ENCODE data around the gene DFFA.
"Not testable (repeated sequence)": the region's sequence is repeated elsewhere in the genome, so short reads cannot be mapped to it uniquely, and the experiment has no call there.

DFFA gene

GRCh38 chr1:10506046-10506676 lies 33.8 kb upstream of the DFFA start:
- DNase-seq (ENCODE audit: low read depth), result not testable (repeated sequence)

- no peak for DNase-seq (ENCODE audit: low read depth)
Measured at GRCh38 chr1:10504249-10504648, 31.9 kb upstream of the DFFA start.

- DNase-seq (ENCODE audit: low read depth), result no peak
Measured at GRCh38 chr1:10502206-10502605, 29.9 kb upstream of the DFFA start.

- no peak for DNase-seq (ENCODE audit: low read depth)
Measured at GRCh38 chr1:10498231-10498630, 25.9 kb upstream of the DFFA start.

- DNase-seq (ENCODE audit: low read depth), result no peak
Measured at GRCh38 chr1:10497109-10497508, 24.8 kb upstream of the DFFA start.

- DNase-seq (ENCODE audit: low read depth), result no peak
Measured at GRCh38 chr1:10495952-10496351, 23.6 kb upstream of the DFFA start.

- DNase-seq (ENCODE audit: low read depth), result no peak
Measured at GRCh38 chr1:10495475-10495817, 23.1 kb upstream of the DFFA start.

- no peak for DNase-seq (ENCODE audit: low read depth)
Measured at GRCh38 chr1:10494754-10495474, 22.6 kb upstream of the DFFA start.

- DNase-seq (ENCODE audit: low read depth), result no peak
Measured at GRCh38 chr1:10494418-10494753, 22.1 kb upstream of the DFFA start.

- no peak for DNase-seq (ENCODE audit: low read depth)
Measured at GRCh38 chr1:10490286-10490970, 18.1 kb upstream of the DFFA start.

GRCh38 chr1:10489291-10490055 lies 17.1 kb upstream of the DFFA start:
- DNase-seq (ENCODE audit: low read depth), result no peak

- no peak for DNase-seq (ENCODE audit: low read depth)
Measured at GRCh38 chr1:10484521-10484920, 12.2 kb upstream of the DFFA start.

GRCh38 chr1:10480614-10481013 lies 8.3 kb upstream of the DFFA start:
- no peak for DNase-seq (ENCODE audit: low read depth)

- DNase-seq (ENCODE audit: low read depth), result no peak
Measured at GRCh38 chr1:10479296-10479695, 7.0 kb upstream of the DFFA start.

GRCh38 chr1:10475510-10475909 lies 3.2 kb upstream of the DFFA start:
- no peak for DNase-seq (ENCODE audit: low read depth)

- peak; percentile 46 for DNase-seq (ENCODE audit: low read depth)
Measured at GRCh38 chr1:10474613-10475507, 2.5 kb upstream of the DFFA start, which contains the start of gene PEX14. Gene PEX14, plus strand, starts transcription at chr1:10474950. Its CDS starts 17 bp downstream, at chr1:10474967.

GRCh38 chr1:10474309-10474612 lies 1.9 kb upstream of the DFFA start:
- DNase-seq (ENCODE audit: low read depth), result not testable (repeated sequence)

GRCh38 chr1:10473145-10473765 lies 926 bp upstream of the DFFA start:
- no peak for DNase-seq (ENCODE audit: low read depth)

- peak; percentile 23 for DNase-seq (ENCODE audit: low read depth)
Measured at GRCh38 chr1:10471411-10472219, 714 bp downstream of the DFFA start.

- DNase-seq (ENCODE audit: low read depth), result no peak
Measured at GRCh38 chr1:10470043-10470442, 2.3 kb downstream of the DFFA start.

Measured in GM04503 (cell line).